Endothelial cell of umbilical vein (primary cell): ENCODE measurements around the gene IL22RA2. TPM values are rescaled to one million over a fixed set of nuclear protein-coding genes. Genes with fewer than 3 reads are reported as not detected.

Source experiments
- BruUV-seq: library from RNA; stranded (reverse); fragments of 400-500 nt; replicated peaks from 2 replicates; lab custom pipeline; 2021; lab: Mats Ljungman, UMichigan
- CTCF ChIA-PET: fragments of 300-600, 350-600 bp; sonication (Branson Sonifier 250); formaldehyde crosslinking; loops from one replicate; lab custom pipeline; 2021; ENCODE audit warnings: antibody characterized with exemption, inconsistent platforms; lab: Charles Lee
- POLR2A ChIA-PET: fragments of 300-600, 350-600 bp; sonication (Branson Sonifier 250); formaldehyde crosslinking; loops from one replicate; lab custom pipeline; 2021; ENCODE audit warnings: antibody characterized with exemption, inconsistent platforms; lab: Charles Lee
- DNase-seq: peaks from one replicate; pipeline ENCODE4 v3.0.0-alpha.2; 2011; ENCODE audit warnings: low read depth, low spot score
- FAIRE-seq: peaks from 2 replicates; lab custom pipeline; 2011; peaks lifted over from hg19 to GRCh38; lab: Jason Lieb, UNC
- H2AFZ ChIP-seq: 2 replicates; pipeline ENCODE4 v1.6.0; 2012; ENCODE audit warnings: low read depth, low read length, control low read depth, inconsistent platforms
- H3K27ac ChIP-seq: 2 replicates; pipeline ENCODE4 v1.5.1; 2011; ENCODE audit warnings: low read depth, mild to moderate bottlenecking, control low read depth, low read length, moderate library complexity; ENCODE audit not compliant: insufficient read depth
- H3K27me3 ChIP-seq, 2 experiments: 2 replicates each; pipeline versions ENCODE4 v1.6.0 to v1.6.1; 2011; ENCODE audit warnings: low read length in 2 of 2, mixed read lengths in 1 of 2; ENCODE audit not compliant: control insufficient read depth in 2 of 2, insufficient read depth in 2 of 2
- H3K36me3 ChIP-seq, 2 experiments: 2 replicates in 1 of 2; 3 replicates in 1 of 2; pipeline ENCODE4 v1.5.1; 2011; ENCODE audit warnings: low read length in 2 of 2, mild to moderate bottlenecking in 1 of 2, moderate library complexity in 1 of 2; ENCODE audit not compliant: control insufficient read depth in 2 of 2, insufficient read depth in 2 of 2; ENCODE audit errors: extremely low read depth in 1 of 2
- H3K4me1 ChIP-seq: 3 replicates; pipeline ENCODE4 v1.5.1; 2011; ENCODE audit warnings: mild to moderate bottlenecking, low read length; ENCODE audit not compliant: control insufficient read depth, insufficient read depth; ENCODE audit errors: extremely low read depth
- H3K4me2 ChIP-seq: 2 replicates; pipeline ENCODE4 v1.6.1; 2011; ENCODE audit warnings: low read length, control low read depth, mixed read lengths; ENCODE audit not compliant: insufficient read depth
- H3K4me3 ChIP-seq, 3 experiments: fragments of 200-600 bp in 1 of 3; sonication (generic), shearing (Covaris generic) in 1 of 3; replicated peaks in 1 of 3; 2 replicates each; pipeline ENCODE4 v1.5.1; 2011 to 2016; ENCODE audit warnings: control low read depth in 3 of 3, low read length in 3 of 3, mild to moderate bottlenecking in 2 of 3, inconsistent platforms in 1 of 3, low read depth in 1 of 3, moderate library complexity in 1 of 3; ENCODE audit not compliant: insufficient read depth in 1 of 3
- H3K79me2 ChIP-seq: 2 replicates; pipeline ENCODE4 v1.6.0; 2012; ENCODE audit warnings: low read length, inconsistent platforms; ENCODE audit not compliant: control insufficient read depth, insufficient read depth
- H3K9ac ChIP-seq: replicated peaks from 2 replicates; pipeline ENCODE3; 2011; ENCODE audit warnings: low read length, control low read depth; ENCODE audit not compliant: insufficient read depth; ENCODE audit errors: extremely low read depth
- H3K9me1 ChIP-seq: replicated peaks from 3 replicates; pipeline ENCODE4 v1.6.0; 2011; ENCODE audit warnings: mild to moderate bottlenecking, low read length; ENCODE audit not compliant: control insufficient read depth, insufficient read depth; ENCODE audit errors: extremely low read depth
- H3K9me3 ChIP-seq: replicated peaks from 2 replicates; pipeline ENCODE4 v1.5.1; 2012; ENCODE audit warnings: low read length, inconsistent platforms; ENCODE audit not compliant: control insufficient read depth, insufficient read depth
- H4K20me1 ChIP-seq: replicated peaks from 2 replicates; pipeline ENCODE3; 2011; ENCODE audit warnings: mild to moderate bottlenecking, low read length; ENCODE audit not compliant: control insufficient read depth, insufficient read depth; ENCODE audit errors: extremely low read depth
- CTCF ChIP-seq, 2 donors: IDR thresholded peaks; 1 replicate in 1 of 2; 2 replicates in 1 of 2; pipeline ENCODE4 v1.5.1; 2011; ENCODE audit warnings: low read length in 2 of 2, mild to moderate bottlenecking in 2 of 2, moderate library complexity in 2 of 2, control low read depth in 1 of 2, inconsistent platforms in 1 of 2, low read depth in 1 of 2; ENCODE audit not compliant: insufficient read depth in 1 of 2; ENCODE audit errors: extremely low read depth in 1 of 2
- EZH2 ChIP-seq: IDR thresholded peaks from 2 replicates; pipeline ENCODE4 v1.6.1; 2012; ENCODE audit warnings: borderline replicate concordance, low read depth, mild to moderate bottlenecking, moderate library complexity, low read length, inconsistent platforms; ENCODE audit not compliant: severe bottlenecking
- FOS ChIP-seq: IDR thresholded peaks from 2 replicates; pipeline ENCODE4 v1.6.1; 2011; ENCODE audit warnings: mild to moderate bottlenecking, low read length, moderate library complexity, borderline replicate concordance; ENCODE audit not compliant: insufficient read depth
- GATA2 ChIP-seq: IDR thresholded peaks from 2 replicates; pipeline ENCODE4 v1.7.0; 2011; ENCODE audit warnings: low read depth, mild to moderate bottlenecking, moderate library complexity, mixed read lengths, low read length; ENCODE audit not compliant: insufficient read length, insufficient read depth
- JUN ChIP-seq: IDR thresholded peaks from 2 replicates; pipeline ENCODE4 v1.6.1; 2011; ENCODE audit warnings: borderline replicate concordance, low read depth; ENCODE audit not compliant: insufficient read length, insufficient read depth
- MAX ChIP-seq: IDR thresholded peaks from 2 replicates; pipeline ENCODE4 v1.6.1; 2011; ENCODE audit not compliant: insufficient read depth, insufficient read length
- MYC ChIP-seq: IDR thresholded peaks from one replicate; pipeline ENCODE4 v1.6.1; 2011; ENCODE audit warnings: mild to moderate bottlenecking, low read depth, low read length
- POLR2A ChIP-seq: IDR thresholded peaks from 2 replicates; pipeline ENCODE4 v1.6.1; 2012; ENCODE audit warnings: low read depth, mild to moderate bottlenecking, control low read depth, low read length
- POLR2AphosphoS5 ChIP-seq: IDR thresholded peaks from 2 replicates; pipeline ENCODE4 v1.6.1; 2012; ENCODE audit warnings: low read depth, mild to moderate bottlenecking, control low read depth, low read length, moderate library complexity; ENCODE audit not compliant: insufficient read depth
- dilution Hi-C: fragments of 300-500 bp; cut with MboI; formaldehyde crosslinking; loops from one replicate; pipeline ENCODE4 v1.15.0; 2019; ENCODE audit warnings: low sequenced_read_pairs; ENCODE audit not compliant: extremely low pct_ligation_motif_present
- intact Hi-C: fragments of 100-400 bp; cut with micrococcal nuclease; formaldehyde crosslinking; loops from one replicate; pipeline ENCODE4 v1.10.0; 2022
- polyA plus RNA-seq, 4 experiments: library from polyadenylated mRNA; depleted of rRNA in 3 of 4; stranded (reverse) in 3 of 4; unstranded in 1 of 4; fragments of >200 nt; gene quantifications; 2 replicates each; pipeline versions ENCODE4 v1.2.1 to v1.2.3, GENCODE V29; 2011 to 2012; ENCODE audit warnings: missing spikeins in 1 of 4
- total RNA-seq: library from RNA; stranded (reverse); gene quantifications from 2 replicates; pipeline ENCODE4 v1.2.3, GENCODE V29; 2021

The IL22RA2 gene
- total and polyA plus RNA-seq, 2 donors (not counting 3 experiments of a cell fraction or from before 2014, with no cell fraction given): not detected

- ChIA-PET CTCF (no interaction called here), POLR2A (no interaction called here)
- H4K20me1 ChIP-seq: no peaks in the 10 kb centered on the region
- H3K4me3 ChIP-seq: no peak overlapping the region
- TF ChIP-seq MAX (no peak), MYC (no peak), GATA2 (no peak), POLR2A (no peak), POLR2AphosphoS5 (no peak), FOS (no peak), EZH2 (no peak), CTCF (IDR thresholded peaks at IDR 0.05; ENCODE audit: extremely low read depth in 1 of 2, insufficient read depth in 1 of 2, low read depth in 1 of 2, low read length in 2 of 2) (no peak), JUN (no peak)
- H3K36me3 ChIP-seq: no peaks in the 10 kb centered on the region
- no TSS peak for BruUV-seq
- no peaks in the 10 kb centered on the region for H3K27me3 ChIP-seq
- dilution Hi-C loops (no loop called here), intact Hi-C loops (no loop called here)
- H3K9me3 ChIP-seq: no peaks in the 10 kb centered on the region
- FAIRE-seq: no peak
- no peak overlapping the region for H3K9ac ChIP-seq
- no peaks in the 10 kb centered on the region for H3K79me2 ChIP-seq
- no peaks in the 10 kb centered on the region for H3K4me1 ChIP-seq
- H3K9me1 ChIP-seq: no peaks in the 10 kb centered on the region
- no peak overlapping the region for H3K27ac ChIP-seq
- H3K4me2 ChIP-seq: no peak overlapping the region
- DNase-seq: no peak
- H2AFZ ChIP-seq: no peak overlapping the region
Observed at GRCh38 chr6:137146206-137146605, 27.2 kb downstream of the IL22RA2 start.
